ENCODE data around the gene MAML2.

Gene MAML2

GRCh38 chr11:96037405-96037949 is 305.5 kb downstream of the MAML2 start:
- DNase-seq (ENCODE audit: low read depth in 2 of 2), result no peak

GRCh38 chr11:96036863-96037262 is 306.1 kb downstream of the MAML2 start:
- no peak for DNase-seq (ENCODE audit: low read depth in 2 of 2)

GRCh38 chr11:96035740-96036078 is 307.3 kb downstream of the MAML2 start:
- no peak for DNase-seq (ENCODE audit: low read depth in 2 of 2)

GRCh38 chr11:96035031-96035739 is 307.8 kb downstream of the MAML2 start:
- no peak for DNase-seq (ENCODE audit: low read depth in 2 of 2)

GRCh38 chr11:96033599-96033998 is 309.4 kb downstream of the MAML2 start:
- DNase-seq (ENCODE audit: low read depth in 2 of 2), result no peak

- no peak for DNase-seq (ENCODE audit: low read depth in 2 of 2)
These were observed 309.9 kb downstream of the MAML2 start for GRCh38 chr11:96033095-96033494.

- DNase-seq (ENCODE audit: low read depth in 2 of 2), result no peak
These were observed 314.2 kb downstream of the MAML2 start for GRCh38 chr11:96028746-96029145.

GRCh38 chr11:96027021-96027420 is 316.0 kb downstream of the MAML2 start:
- DNase-seq (ENCODE audit: low read depth in 2 of 2), result no peak

GRCh38 chr11:96026310-96026709 is 316.7 kb downstream of the MAML2 start:
- DNase-seq (ENCODE audit: low read depth in 2 of 2), result no peak

- DNase-seq (ENCODE audit: low read depth in 2 of 2), result no peak
These were observed 318.3 kb downstream of the MAML2 start for GRCh38 chr11:96024666-96025065.

GRCh38 chr11:96023275-96023674 is 319.7 kb downstream of the MAML2 start:
- no peak for DNase-seq (ENCODE audit: low read depth in 2 of 2)

GRCh38 chr11:96021901-96022650 is 320.9 kb downstream of the MAML2 start:
- no peak for DNase-seq (ENCODE audit: low read depth in 2 of 2)

GRCh38 chr11:96019810-96020747 is 322.9 kb downstream of the MAML2 start:
- DNase-seq (ENCODE audit: low read depth in 2 of 2), result no peak

GRCh38 chr11:96019281-96019680 is 323.7 kb downstream of the MAML2 start:
- DNase-seq (ENCODE audit: low read depth in 2 of 2), result no peak

- no peak for DNase-seq (ENCODE audit: low read depth in 2 of 2)
These were observed 325.1 kb downstream of the MAML2 start for GRCh38 chr11:96017856-96018255.

GRCh38 chr11:96016978-96017502 is 326.0 kb downstream of the MAML2 start:
- DNase-seq (ENCODE audit: low read depth in 2 of 2), result no peak

- DNase-seq (ENCODE audit: low read depth in 2 of 2), result no peak
These were observed 327.0 kb downstream of the MAML2 start for GRCh38 chr11:96015906-96016565.

- DNase-seq (ENCODE audit: low read depth in 2 of 2), result peak; percentile 27 to 44
These were observed 328.8 kb downstream of the MAML2 start for GRCh38 chr11:96014217-96014616.

- DNase-seq (ENCODE audit: low read depth in 2 of 2), result no peak
These were observed 329.4 kb downstream of the MAML2 start for GRCh38 chr11:96013461-96014213.

GRCh38 chr11:96012086-96012824 is 330.7 kb downstream of the MAML2 start:
- peak; percentile 28 to 30 for DNase-seq (ENCODE audit: low read depth in 2 of 2)
